ENCODE measurements around the gene DEPP1. TPM values are rescaled to one million over a fixed set of nuclear protein-coding genes. Genes with fewer than 3 reads are reported as not detected.

DEPP1 gene
- total and polyA plus RNA-seq, 2 of the 13 experiments (the other 11 are each of a cell fraction or from before 2014, with no cell fraction given) = 14.8 to 270 TPM

- TF ChIP-seq PHF21A (CRISPR knock-in tag; IDR thresholded peaks at IDR 0.05) (peak; percentile 0; the same call in 1 of the 2 replicates), ZFP1 (CRISPR knock-in tag; IDR thresholded peaks at IDR 0.05) (0 out of 2 replicates have a peak, but pooled peaks have one; percentile 12), GRHL1 (CRISPR knock-in tag; conservative IDR thresholded peaks at IDR 0.05) (no peak), GFI1 (CRISPR knock-in tag; IDR thresholded peaks at IDR 0.05; ENCODE audit: borderline replicate concordance) (peak; percentile 13; the same call in 1 of the 2 replicates), BATF2 (CRISPR knock-in tag; IDR thresholded peaks at IDR 0.05) (no peak), JARID2 (CRISPR knock-in tag; IDR thresholded peaks at IDR 0.05; ENCODE audit: insufficient replicate concordance) (no peak), ZNF740 (CRISPR knock-in tag; IDR thresholded peaks at IDR 0.05) (no peak), ZNF670 (CRISPR knock-in tag; IDR thresholded peaks at IDR 0.05; ENCODE audit: borderline replicate concordance) (no peak), ZKSCAN5 (CRISPR knock-in tag; IDR thresholded peaks at IDR 0.05) (no peak), ERF (CRISPR knock-in tag; IDR thresholded peaks at IDR 0.05) (no peak), DZIP1 (CRISPR knock-in tag; IDR thresholded peaks at IDR 0.05) (no peak), HOXA3 (CRISPR knock-in tag; IDR thresholded peaks at IDR 0.05) (no peak), SOX13 (IDR thresholded peaks at IDR 0.05) (no peak), SOX13 (CRISPR knock-in tag; conservative IDR thresholded peaks at IDR 0.05 in 1 of 2, IDR thresholded peaks at IDR 0.05 in 1 of 2) (peak in 1 of 2 experiments; percentile 33; a peak in 1 of 4 replicates), RARA (CRISPR knock-in tag; IDR thresholded peaks at IDR 0.05) (peak; percentile 91), ZSCAN5A (CRISPR knock-in tag; IDR thresholded peaks at IDR 0.05; ENCODE audit: borderline replicate concordance) (no peak), NCOA2 (CRISPR knock-in tag; IDR thresholded peaks at IDR 0.05) (peak; percentile 28; the same call in 1 of the 2 replicates), PLSCR1 (CRISPR knock-in tag; IDR thresholded peaks at IDR 0.05; ENCODE audit: borderline replicate concordance) (no peak), ZNF614 (CRISPR knock-in tag; IDR thresholded peaks at IDR 0.05; ENCODE audit: borderline replicate concordance) (0 out of 2 replicates have a peak, but pooled peaks have one; percentile 3), TBX3 (IDR thresholded peaks at IDR 0.05; ENCODE audit: borderline replicate concordance) (no peak), FOXP1 (IDR thresholded peaks at IDR 0.05) (no peak), FOXP1 (CRISPR knock-in tag; IDR thresholded peaks at IDR 0.05) (peak; percentile 16; the same call in 1 of the 2 replicates), NR2F6 (IDR thresholded peaks at IDR 0.05) (peak; percentile 64; the same call in 1 of the 2 replicates), NR2F6 (CRISPR knock-in tag; IDR thresholded peaks at IDR 0.05) (peak; percentile 83), MXD4 (CRISPR knock-in tag; IDR thresholded peaks at IDR 0.05) (no peak), HNRNPH1 (optimal IDR thresholded peaks at IDR 0.05; ENCODE audit: low read depth, low read length) (no peak)
Measured at GRCh38 chr10:45004661-45005060, 26.1 kb upstream of the DEPP1 start (continued).
